NAMALWA (cell line): ENCODE measurements around the gene KCTD17.

Experiments
- DNase-seq: peaks from one replicate; pipeline ENCODE4 v3.0.0-alpha.2; 2015; ENCODE audit warnings: low spot score

The KCTD17 gene

DNA sequence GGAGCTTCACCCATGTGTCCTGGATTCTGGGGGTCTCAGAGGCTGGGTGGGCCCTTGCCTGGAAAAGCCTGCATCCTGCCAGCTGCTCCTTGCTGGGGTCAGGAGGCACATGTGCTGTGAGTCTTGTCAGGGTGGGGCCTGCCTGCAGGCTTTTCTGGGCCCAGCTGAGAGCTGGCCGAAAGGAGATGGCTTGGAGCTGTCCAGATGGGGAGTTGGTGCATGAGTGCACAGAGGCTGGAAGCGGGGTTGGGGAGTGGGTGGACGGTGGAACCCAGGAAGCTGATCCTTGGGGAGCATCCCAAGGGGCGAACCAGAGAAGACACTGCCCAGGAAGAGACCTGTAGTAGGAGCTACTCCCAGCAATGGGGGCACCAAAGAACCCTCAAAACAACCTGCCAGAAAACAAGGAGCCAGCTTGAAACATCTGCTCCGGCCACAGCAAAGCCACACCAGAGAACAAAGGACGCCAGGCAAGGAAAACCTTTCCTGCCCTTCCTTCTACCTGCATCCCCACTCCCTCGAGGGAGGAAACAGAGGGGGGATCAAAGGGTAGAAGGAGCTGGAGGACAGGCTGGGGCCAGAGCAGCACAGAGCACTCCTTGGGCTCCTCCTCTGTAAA lies 8.2 kb upstream of the KCTD17 start:
- no peak for DNase-seq

DNA sequence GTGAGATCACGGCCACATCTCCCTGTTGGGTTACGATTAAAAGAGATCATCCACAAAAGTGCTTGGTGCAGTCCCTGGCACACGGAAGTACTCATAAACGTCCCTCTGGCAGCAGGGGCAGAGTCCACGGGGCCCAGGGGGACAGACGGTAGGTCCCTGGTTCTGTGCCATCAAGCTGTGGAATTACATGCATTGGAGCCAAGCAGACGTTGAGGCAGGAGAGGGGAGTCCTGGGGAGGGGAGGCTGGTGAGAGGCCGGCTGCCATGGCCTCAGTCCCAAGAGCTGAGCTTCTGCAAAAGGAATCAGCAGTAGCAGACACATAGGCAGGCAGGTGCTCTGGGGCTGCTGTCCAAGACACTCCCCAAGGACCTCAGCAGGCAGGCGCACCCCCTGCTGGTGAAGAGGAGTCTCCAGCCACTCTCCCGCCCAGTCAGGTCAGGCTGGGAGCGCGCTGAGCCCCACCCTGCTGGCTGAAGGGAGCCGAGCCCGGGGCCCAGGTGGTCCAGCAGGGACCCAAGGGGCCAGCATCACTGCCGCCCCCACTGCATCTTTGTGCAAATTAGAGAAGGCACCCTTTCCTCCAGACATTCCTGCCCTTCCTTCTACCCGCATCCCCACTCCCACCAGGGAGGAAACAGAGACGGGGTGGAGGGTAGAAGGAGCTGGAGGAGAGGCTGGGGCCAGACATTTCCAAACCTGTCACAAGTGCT lies 7.6 kb upstream of the KCTD17 start:
- peak; percentile 83 for DNase-seq

DNA sequence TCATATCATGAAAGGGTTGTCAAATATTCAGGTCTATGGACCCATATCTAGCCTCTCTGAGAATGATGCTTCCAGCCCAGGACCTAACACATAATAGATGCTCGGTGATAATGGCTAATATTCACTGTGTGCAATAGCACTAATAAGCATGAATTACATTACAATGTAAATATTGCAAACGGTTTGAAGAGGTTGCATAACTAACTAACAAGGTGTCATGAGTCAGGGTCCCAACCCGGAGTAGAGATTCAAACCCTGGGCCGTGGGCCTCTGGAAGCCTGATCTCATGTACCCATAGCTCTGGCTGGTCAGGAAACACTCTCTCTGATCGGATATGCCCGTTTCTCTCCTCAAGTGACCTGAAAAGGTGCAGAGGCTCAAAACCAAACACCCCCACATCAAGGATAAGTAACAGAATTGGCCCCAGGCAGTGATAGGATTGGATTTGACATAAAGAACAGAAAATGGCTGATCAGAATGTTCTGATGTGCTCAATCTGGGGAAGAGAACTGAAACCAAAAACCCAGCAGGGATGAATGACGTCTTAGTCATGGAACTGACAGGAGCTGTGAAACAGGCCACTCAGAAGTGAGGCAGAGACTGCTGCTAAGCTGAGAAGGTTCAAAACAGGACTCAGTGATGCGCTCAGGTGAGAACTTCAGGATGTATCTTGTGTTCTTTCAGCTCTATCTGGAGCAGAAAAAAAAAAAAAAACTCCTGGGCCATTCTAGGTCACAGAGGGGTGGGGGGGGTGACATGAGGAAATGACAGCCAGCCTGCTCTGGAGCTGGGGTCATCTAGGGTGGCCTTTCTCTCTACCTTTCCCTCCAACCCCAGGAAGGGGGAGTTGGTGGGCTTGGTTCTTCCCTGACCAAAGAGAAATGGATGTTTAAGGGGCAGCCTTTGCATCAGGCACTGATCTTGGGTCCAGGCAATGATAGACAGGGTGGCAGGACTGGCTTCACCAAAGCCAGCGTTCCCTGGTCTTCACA lies 6.6 kb upstream of the KCTD17 start:
- no peak for DNase-seq

DNA sequence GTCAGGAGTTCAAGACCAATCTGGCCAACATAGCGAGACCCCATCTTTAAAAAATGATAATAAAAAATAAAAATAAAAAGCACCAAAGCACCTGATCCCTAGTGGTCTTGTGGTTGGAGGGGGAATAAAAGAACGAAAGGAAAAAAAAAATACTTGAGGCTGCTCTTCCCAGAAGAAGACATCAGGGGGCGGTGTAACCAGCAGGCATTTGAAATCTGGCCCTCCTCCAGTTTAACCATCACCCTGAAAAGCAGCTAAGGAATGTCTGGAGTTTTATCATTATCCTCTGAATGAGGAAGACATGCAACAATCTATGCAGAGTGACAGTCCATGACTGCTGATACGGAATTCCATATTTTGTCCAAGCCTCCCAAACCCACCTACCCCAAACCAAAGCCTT lies 5.6 kb upstream of the KCTD17 start:
- DNase-seq, result peak; percentile 48

DNA sequence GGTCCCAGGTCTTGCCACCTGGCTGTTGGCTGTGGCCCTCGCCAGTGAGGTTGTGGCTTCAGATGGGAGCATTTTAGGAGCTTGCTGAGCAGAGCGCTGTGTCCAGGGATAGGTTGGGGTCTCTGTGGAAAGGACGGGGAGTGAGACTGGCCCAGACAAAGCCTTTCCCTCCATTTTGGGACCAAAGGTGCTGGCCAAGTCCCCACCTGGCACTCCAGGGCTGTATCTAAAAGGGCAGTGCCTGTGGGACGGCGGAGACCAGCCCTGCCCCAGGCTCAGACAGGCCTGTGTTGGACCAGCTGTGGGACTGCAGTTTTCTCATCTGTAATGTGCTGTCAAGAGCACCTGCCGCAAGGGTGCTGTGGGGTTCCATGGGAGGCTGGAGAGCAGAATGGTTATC lies 5.0 kb upstream of the KCTD17 start:
- DNase-seq, result no peak

DNA sequence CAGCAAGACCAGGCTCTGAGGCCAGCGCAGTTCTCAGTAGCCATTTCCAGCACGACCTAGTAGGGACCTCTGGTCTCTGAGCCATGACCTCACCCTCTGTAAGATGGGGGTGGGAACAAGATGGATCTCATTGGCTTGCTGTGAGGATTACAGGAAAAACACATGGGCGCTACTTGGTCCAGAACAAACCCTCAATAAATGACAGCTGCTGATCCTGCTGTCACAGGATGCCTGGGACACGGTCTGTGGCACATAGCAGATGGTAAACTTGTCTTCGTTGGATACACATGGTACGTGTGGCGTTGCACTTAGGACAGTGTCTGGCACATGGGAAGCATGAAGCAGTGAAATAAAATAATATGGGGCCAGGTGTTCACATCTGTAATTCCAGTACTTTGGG lies 4.5 kb upstream of the KCTD17 start:
- no peak for DNase-seq

DNA sequence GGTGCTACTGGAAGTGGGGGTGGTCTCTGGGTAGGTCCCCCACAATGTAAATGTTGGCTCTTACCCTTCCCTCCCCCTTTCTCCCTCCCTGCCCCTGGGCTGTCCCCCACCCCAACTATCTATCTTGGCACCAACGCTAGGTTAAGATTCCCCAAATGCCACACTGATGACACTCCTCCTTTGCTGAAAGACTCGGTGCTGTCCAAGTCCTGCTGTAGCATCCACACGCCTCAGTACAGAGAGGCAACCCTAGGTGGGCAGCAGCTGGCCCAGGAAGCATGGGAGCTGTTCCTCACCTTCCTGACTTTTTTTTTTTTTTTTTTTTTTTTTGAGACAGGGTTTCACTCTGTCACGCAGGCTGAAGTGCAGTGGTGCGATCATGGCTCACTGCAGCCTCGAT lies 3.4 kb upstream of the KCTD17 start:
- no peak for DNase-seq

DNA sequence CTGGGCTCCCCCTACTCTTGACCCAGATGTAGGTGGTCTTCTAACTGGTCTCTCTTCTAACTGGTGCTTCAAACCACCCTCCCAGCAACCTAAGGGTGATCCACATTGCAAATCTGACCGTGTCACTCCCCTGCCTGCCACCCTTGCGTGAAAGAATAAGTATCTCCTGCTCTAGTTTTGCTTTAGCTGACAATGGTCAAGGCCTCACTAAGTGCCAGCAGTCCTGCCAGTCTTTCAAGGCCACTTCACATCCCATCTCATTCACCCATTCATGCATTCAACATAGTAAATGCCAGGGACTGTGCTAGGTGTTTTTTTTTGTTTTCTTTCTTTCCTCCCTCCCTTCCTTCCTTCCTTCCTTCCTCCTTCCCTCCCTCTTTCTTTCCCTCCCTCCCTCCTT lies 2.3 kb upstream of the KCTD17 start:
- no peak for DNase-seq

DNA sequence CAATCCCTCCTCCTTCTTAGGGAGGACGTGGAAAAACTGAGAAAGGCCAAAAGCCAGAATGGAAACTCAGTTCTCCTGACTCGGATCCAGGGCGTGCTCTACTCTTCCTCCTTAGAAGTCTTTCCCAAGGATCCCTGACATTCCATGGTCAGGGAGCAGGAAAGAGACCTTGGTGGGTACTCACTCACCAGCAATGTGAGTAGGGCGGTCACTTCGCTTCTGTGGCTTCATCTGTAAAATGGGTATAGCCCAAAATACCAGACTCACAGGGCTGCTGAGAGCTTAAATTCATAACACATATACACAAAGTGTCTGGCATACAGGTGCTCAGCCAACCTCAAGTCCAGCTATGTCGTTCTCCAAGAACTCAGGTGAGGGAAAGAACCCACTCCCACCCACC lies 629 bp upstream of the KCTD17 start:
- no peak for DNase-seq

DNA sequence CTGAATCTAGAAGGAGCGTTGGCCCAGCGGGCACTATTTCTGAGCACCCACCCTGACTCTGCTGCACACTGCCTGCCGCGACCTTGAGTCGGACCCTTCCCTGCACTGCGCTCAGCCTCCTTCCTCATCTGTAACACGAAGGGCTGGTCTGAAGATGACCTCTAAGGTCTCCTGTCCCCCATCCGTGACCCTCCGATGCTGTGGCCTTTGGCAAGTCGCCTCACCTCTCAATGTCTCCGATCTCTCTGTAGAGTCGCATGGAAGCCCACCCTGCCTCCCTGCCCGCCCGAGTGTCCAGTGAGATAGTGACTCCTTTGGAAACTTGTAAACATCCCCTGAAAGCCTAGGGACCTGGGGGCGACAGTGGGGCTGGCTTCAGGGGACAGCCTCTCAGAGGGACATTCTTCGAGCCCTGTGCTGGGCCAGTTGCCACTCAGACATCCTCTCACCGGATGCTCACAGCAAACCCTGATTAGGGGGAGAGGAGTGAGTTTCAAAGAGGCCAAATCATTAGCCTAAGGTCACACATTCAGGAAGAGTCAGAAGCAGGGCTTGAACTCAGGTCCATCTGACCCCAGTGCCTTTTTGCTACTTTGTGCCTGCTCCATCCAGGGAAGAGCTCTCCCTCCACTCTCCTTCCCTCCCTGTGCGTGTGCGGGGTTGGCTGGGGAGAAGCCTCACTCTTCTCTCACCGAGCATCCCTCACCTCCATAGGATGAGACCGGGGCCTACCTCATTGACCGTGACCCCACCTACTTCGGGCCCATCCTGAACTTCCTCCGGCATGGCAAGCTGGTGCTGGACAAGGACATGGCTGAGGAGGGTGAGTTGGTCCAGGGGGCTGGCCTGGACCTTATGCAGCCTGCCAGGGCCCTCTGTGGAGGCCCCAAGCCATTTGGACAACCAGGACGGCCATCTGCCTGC lies 1.1 kb downstream of the KCTD17 start:
- DNase-seq, result no peak

DNA sequence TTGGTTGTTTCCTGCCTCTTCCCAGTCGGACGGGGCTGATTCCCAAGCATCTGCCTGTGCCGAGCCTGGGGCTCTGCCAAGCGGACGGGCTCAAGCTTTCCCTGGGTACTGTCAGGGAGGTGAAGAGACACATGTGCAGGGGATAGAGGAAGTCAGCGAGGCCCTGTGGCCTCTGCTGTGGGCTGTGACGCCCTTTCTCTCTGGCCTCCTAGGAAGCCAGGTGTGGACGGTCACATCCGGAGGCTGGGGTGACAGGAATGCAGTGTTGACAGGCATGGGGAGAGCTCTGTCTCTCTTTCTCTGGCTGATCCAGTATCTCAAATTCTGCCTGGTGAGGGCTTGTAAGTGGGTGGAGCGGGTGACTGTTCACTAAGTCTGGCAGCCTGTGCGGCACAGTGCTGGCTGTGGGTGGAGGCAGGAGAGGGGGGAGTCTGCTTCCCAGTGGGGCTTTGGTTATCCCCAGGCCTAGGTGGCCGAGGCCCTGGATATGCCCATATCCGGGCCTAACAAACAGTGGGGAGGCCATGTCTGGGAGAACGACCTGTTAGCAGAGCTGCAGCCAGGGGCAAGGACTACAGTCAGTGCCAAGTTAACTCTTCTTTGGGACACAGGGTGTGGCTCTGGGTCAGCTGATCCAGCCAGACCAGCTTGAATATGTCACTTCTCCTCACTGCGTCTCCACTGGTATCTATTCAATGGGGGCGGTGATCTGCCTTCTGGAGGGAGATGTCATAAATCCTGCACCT lies 1.9 kb downstream of the KCTD17 start:
- DNase-seq, result peak; percentile 57

DNA sequence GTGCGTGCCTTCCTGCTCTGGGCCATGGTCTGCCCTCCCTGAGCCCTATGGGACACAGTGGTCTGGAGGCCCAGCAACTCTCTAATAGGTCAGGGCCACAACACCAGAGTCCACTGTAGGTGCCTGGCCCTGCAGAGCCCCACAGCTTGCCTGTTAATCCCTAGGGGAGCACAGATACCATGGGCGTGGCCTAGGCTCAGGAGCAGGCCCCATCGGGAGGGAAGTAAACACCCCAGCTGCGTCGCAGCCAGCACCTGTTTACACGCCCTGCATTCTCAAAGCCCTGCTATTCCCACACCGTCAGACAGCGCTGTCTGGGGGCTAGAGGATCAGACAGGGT lies 2.5 kb downstream of the KCTD17 start:
- peak; percentile 78 for DNase-seq

DNA sequence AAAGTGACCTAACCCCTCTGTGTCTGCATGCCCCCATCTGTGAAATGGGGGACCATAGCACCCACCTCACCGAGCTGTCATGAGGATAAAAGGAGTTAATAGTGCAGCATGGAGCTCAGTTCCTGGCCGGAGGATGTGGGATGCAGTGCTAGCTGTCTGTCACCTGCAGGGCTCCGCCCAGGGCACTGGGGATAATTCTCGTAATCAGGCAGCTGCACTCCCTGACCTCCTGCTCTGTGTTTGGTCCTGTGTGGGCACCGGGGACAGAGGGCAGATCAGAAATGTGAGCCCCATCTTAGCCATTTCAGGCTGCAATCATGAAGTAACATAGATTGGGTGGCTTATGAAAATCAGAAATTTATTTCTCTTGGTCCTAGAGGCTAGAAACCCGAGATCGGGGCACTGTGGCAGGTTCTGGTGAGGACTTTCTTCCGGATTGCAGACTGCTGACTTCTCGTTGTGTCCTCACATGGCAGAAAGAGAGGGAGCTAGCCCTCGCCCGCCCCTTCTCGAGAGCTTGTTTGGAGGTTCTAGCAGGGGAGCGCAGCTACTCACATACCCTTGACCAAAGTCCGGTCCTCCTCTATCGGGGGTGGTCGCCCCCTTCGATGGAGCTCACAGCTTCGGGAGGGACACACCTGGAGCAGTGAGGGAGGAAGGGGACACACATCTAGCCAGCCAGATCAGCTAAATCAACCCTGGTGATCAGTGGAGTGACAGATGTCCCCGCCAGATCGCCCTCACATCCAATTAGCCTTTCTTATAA lies 3.2 kb downstream of the KCTD17 start:
- DNase-seq, result no peak

DNA sequence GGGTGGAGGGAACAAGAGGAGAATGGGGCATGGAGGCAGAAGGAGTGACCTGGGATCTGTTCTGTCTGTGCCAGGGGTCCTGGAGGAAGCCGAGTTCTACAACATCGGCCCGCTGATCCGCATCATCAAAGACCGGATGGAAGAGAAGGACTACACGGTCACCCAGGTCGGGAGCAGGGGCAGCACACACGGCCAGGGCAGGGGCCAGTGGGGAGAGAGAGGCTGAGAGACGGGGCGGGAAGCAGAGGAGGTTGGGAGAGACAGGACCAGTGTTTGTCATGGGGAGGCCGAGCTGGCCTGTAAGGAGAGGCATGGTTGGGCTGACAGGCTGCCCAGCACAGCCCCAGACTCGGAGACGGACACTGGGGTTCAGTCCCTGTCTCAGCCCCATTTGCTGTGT lies 4.7 kb downstream of the KCTD17 start:
- no peak for DNase-seq

DNA sequence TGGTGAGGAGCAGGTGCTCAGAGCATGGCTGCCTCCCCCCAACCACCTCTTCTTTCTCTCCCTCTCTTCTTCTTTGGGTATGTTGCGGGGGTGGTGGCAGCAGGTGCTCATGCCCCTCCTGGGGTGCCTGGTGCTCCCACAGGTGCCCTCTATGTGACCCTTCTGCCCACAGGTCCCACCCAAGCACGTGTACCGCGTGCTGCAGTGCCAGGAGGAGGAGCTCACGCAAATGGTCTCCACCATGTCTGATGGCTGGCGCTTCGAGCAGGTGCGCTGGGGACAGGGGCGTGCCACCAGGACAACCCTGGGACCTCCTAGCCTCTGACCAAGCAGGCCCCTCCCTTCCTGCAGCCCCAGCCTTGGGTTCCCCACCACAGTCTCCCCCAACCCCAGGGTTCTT lies 5.7 kb downstream of the KCTD17 start:
- DNase-seq, result no peak

DNA sequence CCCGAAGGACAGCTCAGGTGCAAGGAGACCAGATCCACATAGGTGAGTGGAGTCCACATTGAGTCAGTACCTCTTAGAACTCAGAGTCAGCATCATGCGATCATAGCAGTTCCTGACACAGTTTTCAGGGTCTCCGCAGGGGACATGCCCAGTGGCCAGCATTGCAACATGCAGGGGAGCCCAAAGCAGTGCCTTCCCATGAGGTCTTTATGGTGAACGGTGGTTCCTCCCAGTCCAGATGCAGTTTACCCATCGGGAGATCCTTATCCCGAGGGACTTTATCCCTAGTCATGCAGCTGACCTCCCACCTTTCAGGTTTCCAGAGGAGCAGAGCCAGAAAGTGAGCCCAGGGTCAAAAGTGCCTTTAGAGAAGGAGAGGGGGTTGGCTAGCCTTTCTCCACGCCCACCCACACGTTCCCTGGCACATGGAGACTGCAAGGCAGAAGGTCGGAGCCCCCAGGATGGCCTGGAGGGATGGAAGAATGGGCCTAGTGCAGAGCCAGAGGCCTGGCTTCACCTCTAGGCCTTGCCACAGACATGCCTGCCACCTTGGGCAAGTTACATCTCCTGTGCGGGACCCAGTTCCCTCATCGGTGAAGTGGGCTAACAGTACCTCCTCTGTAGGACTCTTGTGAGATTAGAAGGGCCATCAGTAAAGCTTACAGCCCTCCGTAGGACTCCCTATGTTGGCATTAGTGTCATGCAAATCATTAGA lies 6.4 kb downstream of the KCTD17 start:
- DNase-seq, result no peak

DNA sequence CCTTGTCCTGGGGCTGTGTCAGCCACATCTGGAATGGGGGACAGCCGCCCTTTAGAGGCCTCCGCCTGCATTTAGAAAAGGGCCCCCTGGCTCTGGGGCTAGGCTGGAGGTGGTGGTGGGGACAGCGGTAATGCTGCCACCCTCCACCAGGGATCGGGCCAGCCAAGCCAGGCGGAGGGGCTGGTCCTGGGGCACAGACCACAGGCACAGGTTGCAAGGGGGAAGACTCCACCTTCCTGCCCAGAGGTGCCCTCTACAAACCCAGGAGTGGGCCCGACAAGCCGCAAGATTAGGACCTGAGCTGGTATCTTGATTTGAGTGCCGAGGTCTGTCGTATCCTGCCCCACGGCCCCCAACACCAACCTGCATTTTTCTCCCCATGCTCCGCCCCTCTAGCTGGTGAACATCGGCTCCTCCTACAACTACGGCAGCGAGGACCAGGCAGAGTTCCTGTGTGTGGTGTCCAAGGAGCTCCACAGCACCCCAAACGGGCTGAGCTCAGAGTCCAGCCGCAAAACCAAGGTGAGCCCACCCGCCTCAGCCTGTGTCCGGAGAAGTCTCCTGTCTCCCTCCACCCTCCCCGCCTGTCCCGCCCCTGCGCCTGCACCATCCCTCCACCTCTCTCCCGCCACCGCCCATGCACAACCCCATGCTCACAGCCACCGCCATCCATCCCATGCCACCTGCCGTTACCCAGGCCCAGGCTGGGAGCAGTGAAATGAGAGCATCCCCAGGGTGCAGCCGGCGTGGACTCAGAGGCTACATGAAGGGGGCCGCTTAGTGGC lies 7.6 kb downstream of the KCTD17 start:
- no peak for DNase-seq

DNA sequence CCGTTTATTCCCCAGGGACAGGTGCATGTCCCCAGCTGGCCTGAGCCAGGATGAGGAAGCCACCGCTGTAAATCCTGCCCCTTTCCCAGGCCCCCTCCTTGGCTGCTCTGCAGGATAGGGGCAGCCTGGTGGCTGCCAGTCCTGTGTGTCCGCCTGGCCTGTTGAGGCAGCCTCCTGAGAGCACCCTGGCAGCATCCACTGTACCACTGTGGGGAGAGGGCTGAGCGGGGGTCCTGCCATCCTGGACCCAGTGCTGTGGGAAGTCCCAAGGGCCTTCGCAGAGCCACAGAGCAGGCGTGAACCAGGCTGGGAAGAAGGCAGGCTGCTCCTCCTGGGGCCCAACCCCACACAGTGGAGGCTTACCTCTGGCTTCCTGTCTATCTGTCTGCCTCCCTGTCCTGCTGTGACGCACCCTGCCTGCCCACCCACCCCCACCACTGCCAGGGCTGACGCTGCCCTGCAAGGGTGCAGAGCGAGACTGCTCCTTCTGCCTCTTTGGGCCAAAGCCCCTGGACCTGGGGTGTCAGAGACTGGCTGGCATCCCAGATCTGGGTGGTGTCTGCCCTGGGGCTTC lies 8.4 kb downstream of the KCTD17 start:
- DNase-seq, result no peak
